DND-41 (cell line): Measurements from ENCODE around the gene ATAD3A.

Experiments
- ATAC-seq: fragments of 200-7000 bp; cut with Tn5 transposase; 3 replicates; pipeline ENCODE4 v1.9.1; 2021; ENCODE audit warnings: low read depth; ENCODE audit not compliant: insufficient read depth
- DNase-seq: peaks from one replicate; pipeline ENCODE4 v3.0.0-alpha.2; 2020
- H2AFZ ChIP-seq: 2 replicates; pipeline ENCODE4 v1.6.0; 2012; ENCODE audit warnings: low read depth, low read length
- H3K27ac ChIP-seq: 2 replicates; pipeline ENCODE4 v1.5.1; 2012; ENCODE audit warnings: low read length, inconsistent platforms
- H3K27me3 ChIP-seq: fragments of 200-600 bp; sonication (generic); 2 replicates; pipeline ENCODE4 v1.6.0; 2012; ENCODE audit warnings: low read length, mild to moderate bottlenecking, inconsistent platforms; ENCODE audit not compliant: insufficient read depth, poor library complexity
- H3K36me3 ChIP-seq: 2 replicates; pipeline ENCODE4 v1.5.1; 2012; ENCODE audit warnings: low read length, inconsistent platforms; ENCODE audit not compliant: insufficient read depth
- H3K4me1 ChIP-seq: 2 replicates; pipeline ENCODE4 v1.5.1; 2012; ENCODE audit warnings: mild to moderate bottlenecking, low read length; ENCODE audit not compliant: insufficient read depth
- H3K4me2 ChIP-seq: 2 replicates; pipeline ENCODE4 v1.6.0; 2012; ENCODE audit warnings: mild to moderate bottlenecking, moderate library complexity, low read length, inconsistent platforms; ENCODE audit not compliant: insufficient read depth
- H3K4me3 ChIP-seq, 2 experiments: fragments of 200-600 bp in 1 of 2; shearing (Covaris generic) in 1 of 2; 2 replicates each; pipeline ENCODE4 v1.5.1; 2012 to 2016; ENCODE audit warnings: inconsistent platforms in 2 of 2, low read length in 2 of 2, mild to moderate bottlenecking in 2 of 2, low read depth in 1 of 2, moderate library complexity in 1 of 2
- H3K79me2 ChIP-seq: 2 replicates; pipeline ENCODE4 v1.6.0; 2012; ENCODE audit warnings: low read length, inconsistent platforms; ENCODE audit not compliant: insufficient read depth
- H3K9ac ChIP-seq: 2 replicates; pipeline ENCODE4 v1.6.0; 2012; ENCODE audit warnings: low read depth, mild to moderate bottlenecking, inconsistent platforms, low read length, moderate library complexity
- H3K9me3 ChIP-seq: 2 replicates; pipeline ENCODE4 v1.5.1; 2012; ENCODE audit warnings: low read length, moderate library complexity, mild to moderate bottlenecking, inconsistent platforms; ENCODE audit not compliant: insufficient read depth, severe bottlenecking
- H4K20me1 ChIP-seq: 2 replicates; pipeline ENCODE4 v1.6.0; 2012; ENCODE audit warnings: low read length; ENCODE audit not compliant: insufficient read depth
- EZH2 ChIP-seq: IDR thresholded peaks from 3 replicates; pipeline ENCODE4 v1.6.1; 2012; ENCODE audit warnings: borderline replicate concordance, low read depth, mild to moderate bottlenecking, moderate library complexity, low read length, inconsistent platforms; ENCODE audit not compliant: severe bottlenecking
- TF ChIP-seq, protein P1 (sequence below): IDR thresholded peaks from 2 replicates; pipeline ENCODE4 v1.5.1; 2012; ENCODE audit warnings: borderline replicate concordance, low read length, moderate library complexity, mild to moderate bottlenecking; ENCODE audit not compliant: poor library complexity, severe bottlenecking; ENCODE audit errors: extremely low read depth

Gene ATAD3A

GRCh38 chr1:1542766-1543705 lies 31.1 kb downstream of the ATAD3A start:
- Histone ChIP-seq H4K20me1 (peaks cover 40% of the 10 kb centered on the region), H3K9me3 (no peaks in the 10 kb centered on the region)

GRCh38 chr1:1543706-1544099 lies 31.7 kb downstream of the ATAD3A start:
- H3K4me2 ChIP-seq = no peak overlapping the region
- H2AFZ ChIP-seq = no peak overlapping the region
- TF ChIP-seq, protein P1, sequence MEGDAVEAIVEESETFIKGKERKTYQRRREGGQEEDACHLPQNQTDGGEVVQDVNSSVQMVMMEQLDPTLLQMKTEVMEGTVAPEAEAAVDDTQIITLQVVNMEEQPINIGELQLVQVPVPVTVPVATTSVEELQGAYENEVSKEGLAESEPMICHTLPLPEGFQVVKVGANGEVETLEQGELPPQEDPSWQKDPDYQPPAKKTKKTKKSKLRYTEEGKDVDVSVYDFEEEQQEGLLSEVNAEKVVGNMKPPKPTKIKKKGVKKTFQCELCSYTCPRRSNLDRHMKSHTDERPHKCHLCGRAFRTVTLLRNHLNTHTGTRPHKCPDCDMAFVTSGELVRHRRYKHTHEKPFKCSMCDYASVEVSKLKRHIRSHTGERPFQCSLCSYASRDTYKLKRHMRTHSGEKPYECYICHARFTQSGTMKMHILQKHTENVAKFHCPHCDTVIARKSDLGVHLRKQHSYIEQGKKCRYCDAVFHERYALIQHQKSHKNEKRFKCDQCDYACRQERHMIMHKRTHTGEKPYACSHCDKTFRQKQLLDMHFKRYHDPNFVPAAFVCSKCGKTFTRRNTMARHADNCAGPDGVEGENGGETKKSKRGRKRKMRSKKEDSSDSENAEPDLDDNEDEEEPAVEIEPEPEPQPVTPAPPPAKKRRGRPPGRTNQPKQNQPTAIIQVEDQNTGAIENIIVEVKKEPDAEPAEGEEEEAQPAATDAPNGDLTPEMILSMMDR = no peak
- no peak for TF ChIP-seq EZH2
- ATAC-seq (no peak), DNase-seq (no peak)
- no peaks in the 10 kb centered on the region for H3K27me3 ChIP-seq
- peaks cover 9% of the 10 kb centered on the region for H3K79me2 ChIP-seq
- H4K20me1 ChIP-seq = peaks cover 43% of the 10 kb centered on the region
- H3K36me3 ChIP-seq = peaks cover 74% of the 10 kb centered on the region
- H3K4me1 ChIP-seq = no peaks in the 10 kb centered on the region
- H3K9ac ChIP-seq = no peak overlapping the region
- no peak overlapping the region for H3K27ac ChIP-seq
- H3K4me3 ChIP-seq = no peak overlapping the region
- no peaks in the 10 kb centered on the region for H3K9me3 ChIP-seq

More at GRCh38 chr1:1542766-1543705, 31.1 kb downstream of the ATAD3A start:
- Histone ChIP-seq H3K36me3 (peaks cover 74% of the 10 kb centered on the region), H3K79me2 (peaks cover 4% of the 10 kb centered on the region; the same call in 1 of the 2 replicates), H3K9ac (no peak overlapping the region), H3K4me3 (no peak overlapping the region), H2AFZ (no peak overlapping the region), H3K4me2 (no peak overlapping the region), H3K4me1 (no peaks in the 10 kb centered on the region), H3K27ac (no peak overlapping the region), H3K27me3 (no peaks in the 10 kb centered on the region)
- TF ChIP-seq, protein P1 = no peak
- TF ChIP-seq EZH2 = no peak
- ATAC-seq (no peak), DNase-seq (no peak)

DNA sequence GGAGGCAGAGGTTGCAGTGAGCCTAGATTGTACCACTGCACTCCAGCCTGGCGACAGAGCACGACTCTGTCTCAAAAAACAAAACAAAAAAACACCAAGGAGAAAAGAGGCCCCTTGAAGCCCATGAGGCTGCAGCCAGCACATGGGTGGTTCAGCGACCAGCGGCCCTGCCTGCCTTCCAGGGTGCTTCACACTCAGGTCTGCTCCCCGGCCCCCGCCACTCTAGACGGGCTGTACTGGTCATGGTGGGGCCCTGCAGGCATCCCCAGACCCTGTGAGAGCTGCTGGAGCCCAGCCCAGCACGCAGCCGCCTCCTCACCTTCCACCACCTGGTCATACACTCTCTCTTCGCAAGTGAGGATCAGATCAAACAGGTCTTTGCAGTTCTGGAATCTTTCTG lies 32.6 kb downstream of the ATAD3A start:
- Histone ChIP-seq H3K4me3 (no peak overlapping the region), H3K4me2 (no peak overlapping the region), H4K20me1 (peaks cover 46% of the 10 kb centered on the region), H3K9me3 (no peaks in the 10 kb centered on the region), H3K27ac (no peak overlapping the region), H3K9ac (no peak overlapping the region), H3K36me3 (peaks cover 74% of the 10 kb centered on the region), H3K4me1 (no peaks in the 10 kb centered on the region), H3K27me3 (no peaks in the 10 kb centered on the region), H2AFZ (no peak overlapping the region), H3K79me2 (peaks cover 11% of the 10 kb centered on the region)
- DNase-seq (no peak), ATAC-seq (no peak)
- TF ChIP-seq, protein P1 = no peak
- TF ChIP-seq EZH2 = no peak
